Progenitor cell of endocrine pancreas (in vitro differentiated cells): ENCODE measurements around the gene CD81. TPM values are rescaled to one million over a fixed set of nuclear protein-coding genes. Genes with fewer than 3 reads are reported as not detected.

Experiments used
- DNase-seq: peaks from one replicate; pipeline ENCODE4 v3.0.0; 2021; ENCODE audit warnings: low spot score; ENCODE audit not compliant: unreplicated experiment
- H3K27ac Mint-ChIP-seq: 2 replicates; pipeline ENCODE4 v1.8.0; 2021; ENCODE audit warnings: mild to moderate bottlenecking, moderate library complexity, mixed read lengths
- H3K27me3 Mint-ChIP-seq: 2 replicates; pipeline ENCODE4 v1.8.0; 2021; ENCODE audit warnings: mixed read lengths
- H3K36me3 Mint-ChIP-seq: 2 replicates; pipeline ENCODE4 v1.8.0; 2022; ENCODE audit warnings: mixed read lengths; ENCODE audit not compliant: insufficient read depth
- H3K4me1 Mint-ChIP-seq: 2 replicates; pipeline ENCODE4 v1.8.0; 2021; ENCODE audit warnings: low read depth, mixed read lengths
- H3K4me3 Mint-ChIP-seq: 2 replicates; pipeline ENCODE4 v1.8.0; 2021; ENCODE audit warnings: low read depth, mild to moderate bottlenecking, moderate library complexity, mixed read lengths
- H3K9me3 Mint-ChIP-seq: 2 replicates; pipeline ENCODE4 v1.8.0; 2021; ENCODE audit warnings: low read depth, mixed read lengths
- CTCF ChIP-seq: fragments of 200-600 bp; sonication (generic); IDR thresholded peaks from one replicate; pipeline ENCODE4 v1.5.0; 2021; ENCODE audit warnings: antibody characterized with exemption, mild to moderate bottlenecking; ENCODE audit not compliant: unreplicated experiment
- total RNA-seq: library from RNA; stranded (reverse); gene quantifications from 2 replicates; pipeline ENCODE4 v1.2.1, GENCODE V29; 2021

Gene CD81
- total RNA-seq, 1 donor from 2014 or later: 166 TPM

GRCh38 chr11:2410616-2411015, 33.5 kb downstream of the CD81 start:
- Mint-ChIP-seq H3K36me3 (no peaks in the 10 kb centered on the region), H3K4me1 (peaks cover 29% of the 10 kb centered on the region), H3K27ac (peak overlapping the region; percentile 29), H3K4me3 (no peak overlapping the region), H3K27me3 (no peaks in the 10 kb centered on the region), H3K9me3 (no peaks in the 10 kb centered on the region)
- no peak for TF ChIP-seq CTCF
- DNase-seq: no peak

- no peaks in the 10 kb centered on the region for H3K27me3 Mint-ChIP-seq
- H3K4me1 Mint-ChIP-seq: peaks cover 27% of the 10 kb centered on the region
- H3K4me3 Mint-ChIP-seq: no peak overlapping the region
- no peaks in the 10 kb centered on the region for H3K36me3 Mint-ChIP-seq
- TF ChIP-seq CTCF: no peak
- peak overlapping the region; percentile 59 for H3K27ac Mint-ChIP-seq
- DNase-seq: no peak
- no peaks in the 10 kb centered on the region for H3K9me3 Mint-ChIP-seq
Measured at GRCh38 chr11:2411446-2412305, 34.6 kb downstream of the CD81 start.

GRCh38 chr11:2412323-2412722, 35.2 kb downstream of the CD81 start:
- no peak overlapping the region for H3K4me3 Mint-ChIP-seq
- H3K27ac Mint-ChIP-seq: no peak overlapping the region
- DNase-seq: no peak
- peaks cover 27% of the 10 kb centered on the region for H3K4me1 Mint-ChIP-seq
- no peaks in the 10 kb centered on the region for H3K9me3 Mint-ChIP-seq
- no peaks in the 10 kb centered on the region for H3K27me3 Mint-ChIP-seq
- no peak for TF ChIP-seq CTCF
- H3K36me3 Mint-ChIP-seq: no peaks in the 10 kb centered on the region

GRCh38 chr11:2413742-2414579, 36.9 kb downstream of the CD81 start:
- Mint-ChIP-seq H3K27me3 (no peaks in the 10 kb centered on the region), H3K36me3 (no peaks in the 10 kb centered on the region), H3K4me3 (no peak overlapping the region), H3K9me3 (no peaks in the 10 kb centered on the region), H3K27ac (no peak overlapping the region), H3K4me1 (peaks cover 16% of the 10 kb centered on the region)
- no peak for DNase-seq
- no peak for TF ChIP-seq CTCF

GRCh38 chr11:2414616-2415015, 37.5 kb downstream of the CD81 start:
- Mint-ChIP-seq H3K4me1 (peaks cover 10% of the 10 kb centered on the region), H3K27me3 (no peaks in the 10 kb centered on the region), H3K9me3 (no peaks in the 10 kb centered on the region)

More at GRCh38 chr11:2414616-2415015, 37.5 kb downstream of the CD81 start:
- TF ChIP-seq CTCF: no peak
- no peak for DNase-seq
- Mint-ChIP-seq H3K27ac (no peak overlapping the region), H3K36me3 (no peaks in the 10 kb centered on the region), H3K4me3 (no peak overlapping the region)
